ENCODE data around the gene SPSB3.

SPSB3 gene

GRCh38 chr16:1770328-1771187 is 11.8 kb downstream of the SPSB3 start (continued):
- TF ChIP-seq ZNF555 (tag by site-specific recombination; conservative IDR thresholded peaks at IDR 0.05) (no peak), ZBTB7A (tag by site-specific recombination; IDR thresholded peaks at IDR 0.05; ENCODE audit: low read depth) (no peak), HIC1 (tag by site-specific recombination; IDR thresholded peaks at IDR 0.05) (no peak; the same call in 1 of the 2 replicates), OSR2 (tag by site-specific recombination; IDR thresholded peaks at IDR 0.05) (peak; percentile 32; the same call in 1 of the 2 replicates), ZBTB49 (tag by site-specific recombination; IDR thresholded peaks at IDR 0.05; ENCODE audit: low read depth) (no peak), KLF7 (tag by site-specific recombination; IDR thresholded peaks at IDR 0.05; ENCODE audit: borderline replicate concordance) (peak; percentile 46; the same call in 1 of the 2 replicates), ZFP41 (tag by site-specific recombination; IDR thresholded peaks at IDR 0.05; ENCODE audit: borderline replicate concordance) (no peak), KLF1 (tag by site-specific recombination; IDR thresholded peaks at IDR 0.05) (peak; percentile 76), ZNF416 (tag by site-specific recombination; IDR thresholded peaks at IDR 0.05) (no peak), ZNF621 (tag by site-specific recombination; IDR thresholded peaks at IDR 0.05) (no peak), ZNF26 (tag by site-specific recombination; IDR thresholded peaks at IDR 0.05) (no peak), SP3 (tag by site-specific recombination; IDR thresholded peaks at IDR 0.05) (peak; percentile 86), ZNF571 (tag by site-specific recombination; IDR thresholded peaks at IDR 0.05) (no peak), ZSCAN16 (tag by site-specific recombination; IDR thresholded peaks at IDR 0.05) (no peak), ZNF658 (tag by site-specific recombination; IDR thresholded peaks at IDR 0.05) (no peak), ZNF530 (tag by site-specific recombination; IDR thresholded peaks at IDR 0.05; ENCODE audit: low read depth) (no peak)
- TF ChIP-seq, protein P1, sequence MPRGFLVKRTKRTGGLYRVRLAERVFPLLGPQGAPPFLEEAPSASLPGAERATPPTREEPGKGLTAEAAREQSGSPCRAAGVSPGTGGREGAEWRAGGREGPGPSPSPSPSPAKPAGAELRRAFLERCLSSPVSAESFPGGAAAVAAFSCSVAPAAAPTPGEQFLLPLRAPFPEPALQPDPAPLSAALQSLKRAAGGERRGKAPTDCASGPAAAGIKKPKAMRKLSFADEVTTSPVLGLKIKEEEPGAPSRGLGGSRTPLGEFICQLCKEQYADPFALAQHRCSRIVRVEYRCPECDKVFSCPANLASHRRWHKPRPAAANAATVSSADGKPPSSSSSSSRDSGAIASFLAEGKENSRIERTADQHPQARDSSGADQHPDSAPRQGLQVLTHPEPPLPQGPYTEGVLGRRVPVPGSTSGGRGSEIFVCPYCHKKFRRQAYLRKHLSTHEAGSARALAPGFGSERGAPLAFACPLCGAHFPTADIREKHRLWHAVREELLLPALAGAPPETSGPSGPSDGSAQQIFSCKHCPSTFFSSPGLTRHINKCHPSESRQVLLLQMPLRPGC (tag by site-specific recombination; IDR thresholded peaks at IDR 0.05) = 0 out of 2 replicates have a peak, but pooled peaks have one; percentile 26
- TF ChIP-seq, protein P2, sequence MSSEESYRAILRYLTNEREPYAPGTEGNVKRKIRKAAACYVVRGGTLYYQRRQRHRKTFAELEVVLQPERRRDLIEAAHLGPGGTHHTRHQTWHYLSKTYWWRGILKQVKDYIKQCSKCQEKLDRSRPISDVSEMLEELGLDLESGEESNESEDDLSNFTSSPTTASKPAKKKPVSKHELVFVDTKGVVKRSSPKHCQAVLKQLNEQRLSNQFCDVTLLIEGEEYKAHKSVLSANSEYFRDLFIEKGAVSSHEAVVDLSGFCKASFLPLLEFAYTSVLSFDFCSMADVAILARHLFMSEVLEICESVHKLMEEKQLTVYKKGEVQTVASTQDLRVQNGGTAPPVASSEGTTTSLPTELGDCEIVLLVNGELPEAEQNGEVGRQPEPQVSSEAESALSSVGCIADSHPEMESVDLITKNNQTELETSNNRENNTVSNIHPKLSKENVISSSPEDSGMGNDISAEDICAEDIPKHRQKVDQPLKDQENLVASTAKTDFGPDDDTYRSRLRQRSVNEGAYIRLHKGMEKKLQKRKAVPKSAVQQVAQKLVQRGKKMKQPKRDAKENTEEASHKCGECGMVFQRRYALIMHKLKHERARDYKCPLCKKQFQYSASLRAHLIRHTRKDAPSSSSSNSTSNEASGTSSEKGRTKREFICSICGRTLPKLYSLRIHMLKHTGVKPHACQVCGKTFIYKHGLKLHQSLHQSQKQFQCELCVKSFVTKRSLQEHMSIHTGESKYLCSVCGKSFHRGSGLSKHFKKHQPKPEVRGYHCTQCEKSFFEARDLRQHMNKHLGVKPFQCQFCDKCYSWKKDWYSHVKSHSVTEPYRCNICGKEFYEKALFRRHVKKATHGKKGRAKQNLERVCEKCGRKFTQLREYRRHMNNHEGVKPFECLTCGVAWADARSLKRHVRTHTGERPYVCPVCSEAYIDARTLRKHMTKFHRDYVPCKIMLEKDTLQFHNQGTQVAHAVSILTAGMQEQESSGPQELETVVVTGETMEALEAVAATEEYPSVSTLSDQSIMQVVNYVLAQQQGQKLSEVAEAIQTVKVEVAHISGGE (tag by site-specific recombination; conservative IDR thresholded peaks at IDR 0.05; ENCODE audit: low read depth) = 0 out of 2 replicates have a peak, but pooled peaks have one; percentile 27
- TF ChIP-seq, protein P3, sequence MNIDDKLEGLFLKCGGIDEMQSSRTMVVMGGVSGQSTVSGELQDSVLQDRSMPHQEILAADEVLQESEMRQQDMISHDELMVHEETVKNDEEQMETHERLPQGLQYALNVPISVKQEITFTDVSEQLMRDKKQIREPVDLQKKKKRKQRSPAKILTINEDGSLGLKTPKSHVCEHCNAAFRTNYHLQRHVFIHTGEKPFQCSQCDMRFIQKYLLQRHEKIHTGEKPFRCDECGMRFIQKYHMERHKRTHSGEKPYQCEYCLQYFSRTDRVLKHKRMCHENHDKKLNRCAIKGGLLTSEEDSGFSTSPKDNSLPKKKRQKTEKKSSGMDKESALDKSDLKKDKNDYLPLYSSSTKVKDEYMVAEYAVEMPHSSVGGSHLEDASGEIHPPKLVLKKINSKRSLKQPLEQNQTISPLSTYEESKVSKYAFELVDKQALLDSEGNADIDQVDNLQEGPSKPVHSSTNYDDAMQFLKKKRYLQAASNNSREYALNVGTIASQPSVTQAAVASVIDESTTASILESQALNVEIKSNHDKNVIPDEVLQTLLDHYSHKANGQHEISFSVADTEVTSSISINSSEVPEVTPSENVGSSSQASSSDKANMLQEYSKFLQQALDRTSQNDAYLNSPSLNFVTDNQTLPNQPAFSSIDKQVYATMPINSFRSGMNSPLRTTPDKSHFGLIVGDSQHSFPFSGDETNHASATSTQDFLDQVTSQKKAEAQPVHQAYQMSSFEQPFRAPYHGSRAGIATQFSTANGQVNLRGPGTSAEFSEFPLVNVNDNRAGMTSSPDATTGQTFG (tag by site-specific recombination; IDR thresholded peaks at IDR 0.05; ENCODE audit: borderline replicate concordance) = no peak
- TF ChIP-seq, protein P4, sequence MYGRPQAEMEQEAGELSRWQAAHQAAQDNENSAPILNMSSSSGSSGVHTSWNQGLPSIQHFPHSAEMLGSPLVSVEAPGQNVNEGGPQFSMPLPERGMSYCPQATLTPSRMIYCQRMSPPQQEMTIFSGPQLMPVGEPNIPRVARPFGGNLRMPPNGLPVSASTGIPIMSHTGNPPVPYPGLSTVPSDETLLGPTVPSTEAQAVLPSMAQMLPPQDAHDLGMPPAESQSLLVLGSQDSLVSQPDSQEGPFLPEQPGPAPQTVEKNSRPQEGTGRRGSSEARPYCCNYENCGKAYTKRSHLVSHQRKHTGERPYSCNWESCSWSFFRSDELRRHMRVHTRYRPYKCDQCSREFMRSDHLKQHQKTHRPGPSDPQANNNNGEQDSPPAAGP (tag by site-specific recombination; IDR thresholded peaks at IDR 0.05) = peak; percentile 69; the same call in 1 of the 2 replicates
